Stimulated activated CD4-positive, alpha-beta T cell treated with anti-CD3 and anti-CD28 coated beads, Interleukin-1b, Interleukin-23, amount 100 ng/mL, for 1 hour (primary cell): ENCODE results near the gene GAK.
"Not testable (repeated sequence)": the region's sequence is repeated elsewhere in the genome, so short reads cannot be mapped to it uniquely, and the experiment has no call there.

ENCODE experiments used
- DNase-seq, 2 donors: peaks; one replicate each; pipeline ENCODE4 v3.0.0-alpha.2; 2020; ENCODE audit warnings: low read depth in 2 of 2

Gene GAK

GRCh38 chr4:931960-932712 lies at the start of gene GAK, which contains the start of gene TMEM175:
GAK (minus strand) TSS chr4:932316; CDS start chr4:932187, 129 bp downstream.
TMEM175 (plus strand) TSS chr4:932460; CDS start chr4:947740, 15,280 bp downstream.
- DNase-seq: peak; percentile 86 to 92

- DNase-seq: no peak
These were observed 47.0 kb upstream of the GAK start for GRCh38 chr4:978957-979701.

- not testable (repeated sequence) for DNase-seq
These were observed 43.9 kb upstream of the GAK start for GRCh38 chr4:976016-976415.

GRCh38 chr4:974668-975067 lies 42.6 kb upstream of the GAK start:
- no peak for DNase-seq

GRCh38 chr4:973431-974397 lies 41.6 kb upstream of the GAK start, which contains the start of gene DGKQ:
DGKQ (minus strand) TSS chr4:973569; CDS start chr4:973482, 87 bp downstream.
- peak; percentile 82 to 85 for DNase-seq

GRCh38 chr4:972651-973424 lies 40.7 kb upstream of the GAK start:
- peak; percentile 20 to 37 for DNase-seq

GRCh38 chr4:971666-972500 lies 39.8 kb upstream of the GAK start:
- DNase-seq: no peak

- DNase-seq: no peak
These were observed 38.9 kb upstream of the GAK start for GRCh38 chr4:970854-971520.

GRCh38 chr4:970046-970745 lies 38.1 kb upstream of the GAK start:
- DNase-seq: no peak

- no peak for DNase-seq
These were observed 36.7 kb upstream of the GAK start for GRCh38 chr4:968621-969394.

- no peak for DNase-seq
These were observed 36.1 kb upstream of the GAK start for GRCh38 chr4:968221-968620.

- DNase-seq: no peak
These were observed 35.3 kb upstream of the GAK start for GRCh38 chr4:967113-968104.

GRCh38 chr4:966266-967112 lies 34.4 kb upstream of the GAK start:
- DNase-seq: no peak

GRCh38 chr4:965766-966134 lies 33.6 kb upstream of the GAK start:
- no peak for DNase-seq

GRCh38 chr4:965048-965765 lies 33.1 kb upstream of the GAK start:
- DNase-seq: no peak
